ENCODE results near the gene KCTD2.

GRCh38 chr17:75063626-75064025 lies 16.6 kb downstream of the KCTD2 start:
- TF ChIP-seq POLR2AphosphoS5 (IDR thresholded peaks at IDR 0.05): no peak
- no peak for TF ChIP-seq CTCF (IDR thresholded peaks at IDR 0.05)

All from suprapubic skin (tissue), 3 donors.